Stimulated activated CD8-positive, alpha-beta memory T cell treated with anti-CD3 and anti-CD28 coated beads, Interleukin-7, amount 100 ng/mL, for 4 hours (primary cell): Measurements from ENCODE around the gene MAP3K19.
"Not testable (repeated sequence)": the region's sequence is repeated elsewhere in the genome, so short reads cannot be mapped to it uniquely, and the experiment has no call there.

Source experiments
- DNase-seq, 2 donors: peaks; one replicate each; pipeline ENCODE4 v3.0.0-alpha.2; 2020; ENCODE audit warnings: low read depth in 2 of 2

The MAP3K19 gene

GRCh38 chr2:135047300-135047699 is at the start of gene MAP3K19:
TSS of gene MAP3K19 (minus strand) at chr2:135047447. CDS start at chr2:135024647, 22,800 bp downstream.
- DNase-seq: no peak

GRCh38 chr2:135096665-135097446 is 49.6 kb upstream of the MAP3K19 start:
- DNase-seq: no peak

GRCh38 chr2:135095591-135095990 is 48.3 kb upstream of the MAP3K19 start:
- DNase-seq: no peak

- DNase-seq: no peak
Observed at GRCh38 chr2:135094508-135094907, 47.3 kb upstream of the MAP3K19 start.

DNA sequence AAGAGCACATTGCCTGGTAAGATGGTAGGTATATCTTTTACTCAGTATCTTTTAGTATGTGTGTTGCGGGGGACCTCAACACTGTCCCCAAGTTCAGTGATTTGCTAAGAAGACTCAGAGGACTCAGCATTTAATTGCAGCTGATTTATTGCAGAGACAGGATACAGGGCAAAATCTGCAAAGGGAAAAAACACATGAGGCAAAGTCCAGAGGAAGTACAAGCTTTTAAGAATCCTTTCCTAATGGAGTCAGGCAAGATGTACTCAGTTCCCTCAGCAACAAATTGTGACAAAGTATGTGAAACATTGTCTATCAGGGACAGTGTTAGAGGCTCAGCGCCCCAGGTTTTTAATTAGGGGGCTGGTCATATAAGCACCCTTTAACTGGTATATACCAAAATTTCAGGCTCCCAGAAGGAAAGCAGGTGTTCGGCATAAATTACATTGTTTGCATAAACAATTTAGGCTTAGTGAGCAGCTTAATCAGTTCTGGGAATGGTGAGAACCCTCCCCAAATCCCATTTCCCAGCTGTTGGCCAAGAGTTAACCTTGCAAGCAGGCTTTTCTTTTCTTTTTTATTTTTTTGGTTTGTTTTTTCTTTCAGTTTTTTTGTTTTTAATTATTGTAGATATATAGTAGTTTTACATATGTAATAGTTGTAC is 46.6 kb upstream of the MAP3K19 start:
- DNase-seq: no peak

GRCh38 chr2:135093193-135093592 is 45.9 kb upstream of the MAP3K19 start:
- DNase-seq: no peak

GRCh38 chr2:135091681-135092080 is 44.4 kb upstream of the MAP3K19 start:
- DNase-seq: no peak

- not testable (repeated sequence) for DNase-seq
Observed at GRCh38 chr2:135089597-135089996, 42.4 kb upstream of the MAP3K19 start.

- DNase-seq: no peak
Observed at GRCh38 chr2:135086222-135086621, 39.0 kb upstream of the MAP3K19 start.

GRCh38 chr2:135078417-135078816 is 31.2 kb upstream of the MAP3K19 start:
- no peak for DNase-seq

GRCh38 chr2:135076556-135076955 is 29.3 kb upstream of the MAP3K19 start:
- DNase-seq: no peak

GRCh38 chr2:135074216-135074615 is 27.0 kb upstream of the MAP3K19 start:
- no peak for DNase-seq

DNA sequence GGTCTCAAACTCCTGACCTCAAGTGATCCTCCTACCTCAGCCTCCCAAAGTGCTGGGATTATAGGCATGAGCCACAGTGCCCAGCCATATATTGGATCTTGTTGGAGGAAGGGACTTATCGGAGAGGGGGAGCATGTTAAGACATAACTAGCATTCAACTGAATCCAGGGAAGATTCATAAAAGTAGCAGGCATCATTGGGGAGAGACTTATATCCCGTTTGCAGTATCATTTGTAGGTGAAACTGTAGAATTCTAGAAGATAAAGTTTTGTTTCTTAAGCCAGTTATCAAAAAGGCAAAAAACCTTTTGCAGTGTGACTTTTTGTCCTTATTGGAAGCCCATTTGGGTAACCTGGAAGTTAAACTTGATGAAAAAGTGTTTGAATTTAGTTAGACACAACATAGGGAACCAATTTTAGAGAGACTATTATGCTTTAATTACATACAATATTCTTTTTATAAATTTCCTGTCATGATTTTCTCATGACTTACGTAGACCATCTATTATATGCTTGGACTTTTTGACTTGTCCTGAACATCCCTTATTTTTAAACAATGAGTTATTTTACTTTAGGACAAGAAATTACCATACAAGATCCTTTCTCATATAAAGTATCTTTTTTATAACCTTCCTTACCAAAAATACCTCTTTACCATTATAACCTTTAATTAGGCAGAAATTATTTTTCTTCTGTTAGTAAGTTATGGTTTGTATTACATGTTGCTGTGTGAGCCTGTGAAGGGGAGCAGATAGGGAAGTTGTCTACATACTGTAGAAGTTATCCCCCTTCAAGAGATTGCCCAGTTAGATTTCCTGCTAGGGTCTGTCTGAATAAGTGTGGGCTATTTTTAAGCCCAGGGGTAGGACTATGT is 25.1 kb upstream of the MAP3K19 start:
- DNase-seq: no peak

GRCh38 chr2:135066710-135067109 is 19.5 kb upstream of the MAP3K19 start:
- no peak for DNase-seq

DNA sequence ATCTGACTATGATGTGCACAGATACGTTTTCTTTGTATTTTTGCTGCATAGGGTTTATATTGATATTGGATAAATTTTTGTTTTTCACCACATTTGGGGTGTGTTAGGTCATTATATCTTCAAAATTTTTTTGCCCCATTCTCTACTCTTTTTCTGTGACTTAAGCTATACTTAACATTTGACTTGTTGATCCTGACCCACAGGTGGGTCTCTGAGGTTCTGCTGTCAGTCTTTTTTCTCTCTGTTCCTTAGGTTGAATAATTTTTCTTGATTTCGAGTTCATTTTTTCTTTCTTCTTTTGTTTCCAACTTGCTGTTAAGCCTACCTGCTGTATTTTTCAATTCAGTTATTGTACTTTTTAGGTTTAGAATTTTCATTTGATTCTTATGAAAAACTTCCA is 16.9 kb upstream of the MAP3K19 start:
- no peak for DNase-seq

- DNase-seq: no peak
Observed at GRCh38 chr2:135063210-135063609, 16.0 kb upstream of the MAP3K19 start.

DNA sequence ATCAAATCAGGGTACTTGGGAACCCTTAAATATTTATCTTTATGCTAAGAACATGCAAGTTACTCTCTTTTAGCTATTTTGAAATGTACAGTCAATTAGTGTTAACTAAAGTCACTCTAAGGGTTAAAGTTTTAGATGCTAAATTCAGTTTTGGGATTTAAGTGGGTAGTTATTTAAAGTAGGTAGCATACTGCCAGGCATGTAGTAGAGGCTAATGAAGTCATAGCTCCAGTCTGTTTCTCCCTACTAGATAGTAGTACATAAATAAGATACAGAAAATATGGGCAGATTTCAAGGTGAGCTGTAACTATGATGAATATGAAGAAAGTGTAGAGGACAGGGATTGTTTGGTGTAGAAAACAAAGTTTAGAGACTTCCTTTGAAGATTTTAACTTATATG is 12.3 kb upstream of the MAP3K19 start:
- no peak for DNase-seq

DNA sequence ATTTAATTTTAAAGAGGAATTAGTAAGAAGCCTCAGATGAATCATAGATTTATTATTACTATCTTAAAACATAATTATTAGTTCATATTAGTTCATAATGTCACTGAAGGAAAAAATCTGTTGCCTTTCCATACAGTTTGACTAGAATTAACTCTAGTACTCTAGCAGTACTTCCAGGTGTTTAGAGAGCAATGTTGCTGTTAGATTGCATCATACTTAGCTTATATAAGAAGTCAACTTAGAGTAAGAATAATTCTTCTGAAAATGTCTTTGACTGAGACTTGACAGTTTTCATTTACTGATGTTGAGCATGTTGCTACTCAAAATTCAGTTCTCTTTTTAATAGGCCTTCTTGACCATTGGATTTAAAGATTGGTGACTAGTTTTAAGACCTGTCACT is 9.5 kb upstream of the MAP3K19 start:
- DNase-seq: no peak

- no peak for DNase-seq
Observed at GRCh38 chr2:135055182-135055786, 8.0 kb upstream of the MAP3K19 start.

DNA sequence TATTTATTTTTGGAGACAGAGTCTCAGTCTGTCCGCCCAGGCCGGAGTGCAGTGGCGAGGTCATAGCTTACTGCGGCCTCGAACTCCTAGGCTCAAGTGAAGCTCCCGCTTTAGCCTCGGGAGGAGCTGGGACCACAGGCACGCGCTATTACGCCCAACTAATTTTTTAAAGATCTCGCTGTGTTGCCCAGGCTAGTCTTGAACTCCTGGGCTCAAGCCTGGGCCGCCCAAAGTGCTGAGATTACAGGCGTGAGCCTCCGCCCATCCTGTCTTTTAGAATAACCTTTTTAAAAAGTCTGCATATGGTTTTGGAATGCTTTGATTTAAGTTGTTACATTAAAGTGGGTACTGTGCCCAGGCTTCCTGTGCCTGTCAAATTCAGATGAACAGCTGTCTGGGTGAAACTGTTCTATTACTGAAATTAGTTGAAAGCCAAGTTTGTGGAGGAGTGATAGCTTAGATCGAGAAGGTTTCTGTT is 5.8 kb upstream of the MAP3K19 start:
- DNase-seq: peak in 1 of 2 donors; percentile 2

GRCh38 chr2:135052042-135052876 is 5.0 kb upstream of the MAP3K19 start, which contains the start of gene RAB3GAP1:
TSS of gene RAB3GAP1 (plus strand) at chr2:135052292. CDS start at chr2:135052308, 16 bp downstream.
- peak; percentile 88 for DNase-seq
